ENCODE data around the gene PAM. TPM values are rescaled to one million over a fixed set of nuclear protein-coding genes. Genes with fewer than 3 reads are reported as not detected.

The PAM gene
- total and polyA plus RNA-seq, 3 experiments from 2014 or later: 58.7 to 65.0 (median 59.8) TPM

GRCh38 chr5:102787134-102787533, 32.0 kb downstream of the PAM start:
- no peaks in the 10 kb centered on the region for H3K36me3 ChIP-seq (ENCODE audit: insufficient read depth, low read length)
- Mint-ChIP-seq H3K4me3 (no peak overlapping the region), H3K27me3 (no peaks in the 10 kb centered on the region), H3K4me1 (peaks cover 22 to 27% (median 24%) of the 10 kb centered on the region in 3 donors), H3K36me3 (peaks cover 4 to 7% (median 5%) of the 10 kb centered on the region in 3 donors), H3K27ac (peak overlapping the region in 1 of 8 donors; percentile 9), H3K9me3 (no peaks in the 10 kb centered on the region)
- ChIA-PET CTCF (interaction anchor here (1.2 kb wide), 1 partner anchor 12 kb away, joined by 3 read pairs; no protein-coding TSS in a partner anchor), POLR2A (no interaction called here)
- no peak overlapping the region for H3K27ac ChIP-seq (ENCODE audit: low read depth, low read length)
- no peak for DNase-seq
- H3K9me3 ChIP-seq (ENCODE audit: low read length): no peaks in the 10 kb centered on the region
- no peaks in the 10 kb centered on the region for H3K4me1 ChIP-seq (ENCODE audit: insufficient read depth, low read length)
- H3K27me3 ChIP-seq (ENCODE audit: insufficient read depth, low read length, poor library complexity, severe bottlenecking): no peaks in the 10 kb centered on the region
- no peak overlapping the region for H3K4me3 ChIP-seq (ENCODE audit: low read length)

GRCh38 chr5:102788788-102789187, 33.7 kb downstream of the PAM start:
- no peak for DNase-seq
- ChIA-PET CTCF (no interaction called here), POLR2A (no interaction called here)
- H3K36me3 Mint-ChIP-seq: peaks cover 4 to 5% (median 5%) of the 10 kb centered on the region in 3 donors
- no peaks in the 10 kb centered on the region for H3K9me3 Mint-ChIP-seq
- H3K36me3 ChIP-seq (ENCODE audit: insufficient read depth, low read length): no peaks in the 10 kb centered on the region
- H3K27ac Mint-ChIP-seq: peak overlapping the region in 1 of 8 donors; percentile 48
- no peaks in the 10 kb centered on the region for H3K4me1 ChIP-seq (ENCODE audit: insufficient read depth, low read length)
- H3K9me3 ChIP-seq (ENCODE audit: low read length): no peaks in the 10 kb centered on the region
- no peaks in the 10 kb centered on the region for H3K27me3 ChIP-seq (ENCODE audit: insufficient read depth, low read length, poor library complexity, severe bottlenecking)
- no peak overlapping the region for H3K4me3 Mint-ChIP-seq
- no peak overlapping the region for H3K27ac ChIP-seq (ENCODE audit: low read depth, low read length)
- H3K4me1 Mint-ChIP-seq: peaks cover 26 to 38% (median 34%) of the 10 kb centered on the region in 3 donors
- no peaks in the 10 kb centered on the region for H3K27me3 Mint-ChIP-seq
- H3K4me3 ChIP-seq (ENCODE audit: low read length): no peak overlapping the region

DNA sequence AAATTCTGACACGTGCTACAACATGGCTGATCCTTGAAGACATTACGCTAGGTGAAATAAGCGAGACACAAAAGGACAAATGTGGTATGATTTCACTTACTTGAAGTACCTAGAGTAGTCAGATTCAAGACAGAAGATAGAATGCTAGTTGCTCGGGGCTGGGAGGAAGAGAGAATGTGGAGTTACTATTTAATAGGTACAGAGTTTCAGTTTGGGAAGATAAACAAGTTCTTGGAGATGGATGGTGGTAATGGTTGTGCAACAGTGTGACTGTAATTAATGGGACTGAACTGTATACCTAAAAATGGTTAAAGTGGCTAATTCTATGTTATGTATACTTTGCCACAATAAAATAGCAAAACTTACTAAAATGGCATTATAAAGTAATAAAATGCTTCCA, 34.4 kb downstream of the PAM start:
- Histone ChIP-seq H3K27ac (ENCODE audit: low read depth, low read length) (no peak overlapping the region), H3K27me3 (ENCODE audit: insufficient read depth, low read length, poor library complexity, severe bottlenecking) (no peaks in the 10 kb centered on the region), H3K36me3 (ENCODE audit: insufficient read depth, low read length) (no peaks in the 10 kb centered on the region), H3K4me1 (ENCODE audit: insufficient read depth, low read length) (no peaks in the 10 kb centered on the region), H3K4me3 (ENCODE audit: low read length) (no peak overlapping the region), H3K9me3 (ENCODE audit: low read length) (no peaks in the 10 kb centered on the region)
- peaks cover 25 to 38% (median 34%) of the 10 kb centered on the region in 3 donors for H3K4me1 Mint-ChIP-seq
- CTCF ChIA-PET: no interaction called here
- H3K4me3 Mint-ChIP-seq: no peak overlapping the region
- H3K36me3 Mint-ChIP-seq: peaks cover under 1 to 2% (median under 1%) of the 10 kb centered on the region in 3 donors
- no peaks in the 10 kb centered on the region for H3K27me3 Mint-ChIP-seq
- POLR2A ChIA-PET: no interaction called here
- no peak overlapping the region for H3K27ac Mint-ChIP-seq
- no peak for DNase-seq
- no peaks in the 10 kb centered on the region for H3K9me3 Mint-ChIP-seq

- Histone ChIP-seq H3K27me3 (ENCODE audit: insufficient read depth, low read length, poor library complexity, severe bottlenecking) (no peaks in the 10 kb centered on the region), H3K36me3 (ENCODE audit: insufficient read depth, low read length) (no peaks in the 10 kb centered on the region), H3K4me3 (ENCODE audit: low read length) (no peak overlapping the region), H3K27ac (ENCODE audit: low read depth, low read length) (no peak overlapping the region), H3K9me3 (ENCODE audit: low read length) (no peaks in the 10 kb centered on the region), H3K4me1 (ENCODE audit: insufficient read depth, low read length) (no peaks in the 10 kb centered on the region)
- no peak for DNase-seq
- Mint-ChIP-seq H3K4me1 (peaks cover 21 to 42% (median 30%) of the 10 kb centered on the region in 3 donors), H3K27me3 (no peaks in the 10 kb centered on the region), H3K9me3 (no peaks in the 10 kb centered on the region), H3K36me3 (peaks cover 0 to 2% (median 0%) of the 10 kb centered on the region in 3 donors), H3K27ac (peak overlapping the region in 1 of 8 donors; percentile 3), H3K4me3 (no peak overlapping the region)
- ChIA-PET CTCF (no interaction called here), POLR2A (no interaction called here)
Measured at GRCh38 chr5:102790748-102791147, 35.6 kb downstream of the PAM start.

GRCh38 chr5:102792705-102793104, 37.6 kb downstream of the PAM start:
- Mint-ChIP-seq H3K4me3 (no peak overlapping the region), H3K36me3 (no peaks in the 10 kb centered on the region), H3K27me3 (no peaks in the 10 kb centered on the region), H3K27ac (peak overlapping the region in 3 of 8 donors; percentile 18 to 56 (median 49)), H3K4me1 (peaks cover 29 to 54% (median 38%) of the 10 kb centered on the region in 3 donors), H3K9me3 (no peaks in the 10 kb centered on the region)
- POLR2A ChIA-PET: no interaction called here
- CTCF ChIA-PET: no interaction called here
- no peaks in the 10 kb centered on the region for H3K27me3 ChIP-seq (ENCODE audit: insufficient read depth, low read length, poor library complexity, severe bottlenecking)
- DNase-seq: no peak
- no peak overlapping the region for H3K27ac ChIP-seq (ENCODE audit: low read depth, low read length)
- no peaks in the 10 kb centered on the region for H3K9me3 ChIP-seq (ENCODE audit: low read length)
- H3K36me3 ChIP-seq (ENCODE audit: insufficient read depth, low read length): no peaks in the 10 kb centered on the region
- H3K4me1 ChIP-seq (ENCODE audit: insufficient read depth, low read length): peaks cover 4% of the 10 kb centered on the region
- H3K4me3 ChIP-seq (ENCODE audit: low read length): no peak overlapping the region

DNA sequence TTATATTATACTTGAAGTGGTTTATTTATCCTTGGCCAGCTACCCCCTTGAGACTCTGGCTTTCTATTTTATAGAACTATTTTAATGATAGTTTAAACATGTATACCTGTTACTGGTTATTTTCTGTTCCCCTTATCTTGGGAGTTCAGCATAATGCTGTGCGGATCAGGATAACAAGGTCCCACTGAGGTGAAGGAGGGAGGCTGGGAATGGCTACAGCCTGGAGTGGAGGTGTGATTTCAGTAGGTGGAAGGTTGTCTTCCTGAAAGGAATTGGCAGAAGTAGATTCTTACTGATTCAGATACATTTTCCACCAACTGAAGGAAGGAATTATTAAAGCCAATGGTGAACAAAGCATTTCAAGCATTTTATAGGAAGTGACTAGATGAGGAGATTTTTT, 38.9 kb downstream of the PAM start:
- no peak for DNase-seq
- no peaks in the 10 kb centered on the region for H3K9me3 Mint-ChIP-seq
- no peak overlapping the region for H3K4me3 ChIP-seq (ENCODE audit: low read length)
- no peaks in the 10 kb centered on the region for H3K36me3 Mint-ChIP-seq
- H3K4me1 Mint-ChIP-seq: peaks cover 35 to 64% (median 51%) of the 10 kb centered on the region in 3 donors
- H3K4me1 ChIP-seq (ENCODE audit: insufficient read depth, low read length): peaks cover 8% of the 10 kb centered on the region
- H3K4me3 Mint-ChIP-seq: no peak overlapping the region
- H3K9me3 ChIP-seq (ENCODE audit: low read length): no peaks in the 10 kb centered on the region
- ChIA-PET CTCF (interaction anchor here (0.9 to 1.2 kb wide), 2 partner anchors 20 to 113 kb away, joined by 3 read pairs; no protein-coding TSS in a partner anchor), POLR2A (no interaction called here)
- H3K27me3 ChIP-seq (ENCODE audit: insufficient read depth, low read length, poor library complexity, severe bottlenecking): no peaks in the 10 kb centered on the region
- no peaks in the 10 kb centered on the region for H3K27me3 Mint-ChIP-seq
- H3K36me3 ChIP-seq (ENCODE audit: insufficient read depth, low read length): no peaks in the 10 kb centered on the region
- peak overlapping the region in 2 of 8 donors; percentile 26 to 70 for H3K27ac Mint-ChIP-seq
- no peak overlapping the region for H3K27ac ChIP-seq (ENCODE audit: low read depth, low read length)

DNA sequence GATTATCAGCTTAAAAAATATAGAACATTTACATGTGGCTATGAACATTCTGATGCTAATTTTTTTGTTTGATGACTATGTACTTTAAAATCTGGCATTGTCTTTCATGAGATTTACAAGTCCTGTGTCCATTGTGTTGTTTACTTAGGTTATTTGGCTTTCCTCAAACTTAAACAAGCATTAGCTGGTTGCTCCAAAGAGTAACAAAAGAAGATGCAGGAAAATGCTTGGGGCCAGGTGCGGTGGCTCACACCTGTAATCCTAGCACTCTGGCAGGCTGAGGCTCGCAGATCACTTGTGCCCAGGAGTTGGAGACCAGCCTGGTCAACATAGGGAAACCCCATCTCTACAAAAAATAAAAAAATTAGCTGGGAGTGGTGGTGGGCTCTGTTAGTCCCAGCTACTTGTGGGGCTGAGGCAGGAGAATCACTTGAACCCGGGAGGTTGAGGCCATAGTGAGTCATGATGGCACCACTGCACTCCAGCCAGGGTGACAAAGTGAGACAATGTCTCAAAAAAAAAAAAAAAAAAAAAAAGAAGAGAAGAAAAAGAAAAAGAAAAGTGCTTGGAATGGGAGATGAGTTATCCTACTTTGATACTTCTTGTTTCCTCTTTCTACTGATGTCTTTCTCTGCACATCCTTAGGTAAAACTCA, 39.7 kb downstream of the PAM start:
- no peak overlapping the region for H3K27ac ChIP-seq (ENCODE audit: low read depth, low read length)
- ChIA-PET POLR2A (no interaction called here), CTCF (no interaction called here)
- H3K4me1 ChIP-seq (ENCODE audit: insufficient read depth, low read length): peaks cover 8% of the 10 kb centered on the region
- DNase-seq: no peak
- H3K36me3 ChIP-seq (ENCODE audit: insufficient read depth, low read length): no peaks in the 10 kb centered on the region
- H3K27me3 ChIP-seq (ENCODE audit: insufficient read depth, low read length, poor library complexity, severe bottlenecking): no peaks in the 10 kb centered on the region
- H3K27ac Mint-ChIP-seq: peak overlapping the region in 1 of 8 donors; percentile 29
- no peak overlapping the region for H3K4me3 Mint-ChIP-seq
- H3K4me1 Mint-ChIP-seq: peaks cover 36 to 66% (median 50%) of the 10 kb centered on the region in 3 donors
- H3K36me3 Mint-ChIP-seq: no peaks in the 10 kb centered on the region
- H3K9me3 Mint-ChIP-seq: no peaks in the 10 kb centered on the region
- H3K9me3 ChIP-seq (ENCODE audit: low read length): no peaks in the 10 kb centered on the region
- H3K27me3 Mint-ChIP-seq: no peaks in the 10 kb centered on the region
- no peak overlapping the region for H3K4me3 ChIP-seq (ENCODE audit: low read length)

DNA sequence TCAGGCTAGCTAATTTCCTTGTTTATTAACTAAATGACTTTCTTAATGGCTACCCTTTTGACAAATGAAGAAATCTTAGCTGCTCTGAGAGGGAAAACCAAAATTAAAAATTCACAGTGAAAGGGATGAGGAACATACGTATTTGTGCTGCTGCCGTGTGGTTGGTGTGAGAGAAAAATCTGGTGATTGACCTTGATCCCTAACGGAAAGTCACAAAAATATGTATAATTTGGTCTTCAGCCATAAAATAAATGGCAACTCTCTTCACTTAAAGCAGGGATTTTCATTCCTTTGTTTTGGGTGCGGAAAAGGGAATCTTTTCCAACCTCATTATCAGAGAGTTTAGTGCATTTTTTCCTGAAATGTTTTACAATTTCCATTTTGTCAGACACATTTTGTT, 40.4 kb downstream of the PAM start:
- Mint-ChIP-seq H3K4me1 (peaks cover 42 to 69% (median 51%) of the 10 kb centered on the region in 3 donors), H3K36me3 (no peaks in the 10 kb centered on the region), H3K9me3 (no peaks in the 10 kb centered on the region), H3K4me3 (no peak overlapping the region), H3K27ac (no peak overlapping the region), H3K27me3 (no peaks in the 10 kb centered on the region)
- DNase-seq: no peak
- Histone ChIP-seq H3K4me1 (ENCODE audit: insufficient read depth, low read length) (peaks cover 14% of the 10 kb centered on the region), H3K27ac (ENCODE audit: low read depth, low read length) (no peak overlapping the region), H3K27me3 (ENCODE audit: insufficient read depth, low read length, poor library complexity, severe bottlenecking) (no peaks in the 10 kb centered on the region), H3K36me3 (ENCODE audit: insufficient read depth, low read length) (no peaks in the 10 kb centered on the region), H3K9me3 (ENCODE audit: low read length) (no peaks in the 10 kb centered on the region), H3K4me3 (ENCODE audit: low read length) (no peak overlapping the region)
- ChIA-PET POLR2A (no interaction called here), CTCF (no interaction called here)

All from CD8-positive, alpha-beta memory T cell (primary cell).